Fibroblast of villous mesenchyme (primary cell): ENCODE data around the gene TPTE2. TPM values are rescaled to one million over a fixed set of nuclear protein-coding genes. Genes with fewer than 3 reads are reported as not detected.
"Not testable (repeated sequence)": the region's sequence is repeated elsewhere in the genome, so short reads cannot be mapped to it uniquely, and the experiment has no call there.

ENCODE experiments used
- DNase-seq: peaks from one replicate; pipeline ENCODE4 v3.0.0-alpha.2; 2010; ENCODE audit warnings: low read depth
- H3K4me3 ChIP-seq: 2 replicates; pipeline ENCODE4 v1.5.1; 2011; ENCODE audit warnings: low read depth, mild to moderate bottlenecking, low read length
- total RNA-seq: library from RNA; depleted of rRNA; stranded (reverse); fragments of >200 nt; gene quantifications from 2 replicates; pipeline ENCODE4 v1.2.3, GENCODE V29; 2012
- TF ChIP-seq, protein P1 (sequence below): IDR thresholded peaks from 2 replicates; pipeline ENCODE4 v1.5.1; 2012; ENCODE audit warnings: low read depth, mild to moderate bottlenecking, low read length; ENCODE audit not compliant: insufficient read depth

The TPTE2 gene
- under 0.01 TPM in 1 of 2 replicates, not detected in the other for total RNA-seq

DNA sequence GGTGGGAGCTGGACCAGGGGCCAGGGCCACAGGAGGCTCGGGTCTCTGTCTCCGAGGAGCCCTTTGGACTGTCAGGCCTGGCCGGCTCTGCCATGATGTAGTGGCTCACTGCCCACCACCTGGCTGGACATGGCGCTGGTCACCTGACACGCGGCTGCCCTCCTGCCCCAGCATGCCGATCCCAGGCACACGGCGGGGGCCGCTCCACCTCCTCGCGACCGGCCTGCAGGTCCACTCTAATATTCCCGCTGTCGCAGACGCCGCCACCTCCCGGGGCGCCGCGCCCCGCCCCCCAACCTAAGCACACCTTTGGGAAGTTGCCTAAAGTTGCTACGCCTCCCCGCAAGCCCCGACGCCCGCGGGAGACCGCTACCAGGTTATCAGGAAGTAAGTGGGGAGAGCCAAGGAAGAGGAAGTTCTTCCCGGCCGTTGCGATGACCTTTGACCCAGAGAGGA, at the start of gene TPTE2:
Gene TPTE2, minus strand, starts transcription at position 406 of the 456 bp plus-strand sequence. CDS start 58,298 bp downstream, outside the sequence.
- H3K4me3 ChIP-seq, DNase-seq: not testable (repeated sequence)

DNA sequence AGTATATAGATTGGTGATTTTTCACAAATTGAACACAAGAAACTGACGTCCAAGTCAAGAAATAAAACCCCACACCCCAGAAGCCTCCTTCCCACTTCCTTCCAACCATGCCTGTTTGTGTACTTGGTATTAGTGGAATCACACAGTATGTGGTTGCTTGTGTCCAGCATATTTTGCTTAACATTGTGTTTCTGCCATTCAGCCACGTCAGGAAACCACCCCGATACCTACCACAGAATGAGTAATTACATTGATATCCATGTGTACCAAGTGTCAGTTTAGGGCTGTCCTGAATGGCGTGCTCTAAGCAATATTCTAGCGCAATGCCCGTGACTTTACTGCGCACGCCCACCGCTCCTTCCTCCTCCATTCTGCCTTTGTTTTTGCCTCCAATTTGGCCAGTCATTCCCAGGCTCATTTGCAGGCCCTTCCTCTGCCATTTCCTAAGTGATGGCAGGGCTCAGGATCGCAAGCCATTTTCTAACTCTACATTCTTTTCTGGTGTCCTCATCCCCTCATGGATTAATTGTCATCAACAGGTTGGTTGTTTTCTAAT, 46.3 kb upstream of the TPTE2 start:
- TF ChIP-seq, protein P1, sequence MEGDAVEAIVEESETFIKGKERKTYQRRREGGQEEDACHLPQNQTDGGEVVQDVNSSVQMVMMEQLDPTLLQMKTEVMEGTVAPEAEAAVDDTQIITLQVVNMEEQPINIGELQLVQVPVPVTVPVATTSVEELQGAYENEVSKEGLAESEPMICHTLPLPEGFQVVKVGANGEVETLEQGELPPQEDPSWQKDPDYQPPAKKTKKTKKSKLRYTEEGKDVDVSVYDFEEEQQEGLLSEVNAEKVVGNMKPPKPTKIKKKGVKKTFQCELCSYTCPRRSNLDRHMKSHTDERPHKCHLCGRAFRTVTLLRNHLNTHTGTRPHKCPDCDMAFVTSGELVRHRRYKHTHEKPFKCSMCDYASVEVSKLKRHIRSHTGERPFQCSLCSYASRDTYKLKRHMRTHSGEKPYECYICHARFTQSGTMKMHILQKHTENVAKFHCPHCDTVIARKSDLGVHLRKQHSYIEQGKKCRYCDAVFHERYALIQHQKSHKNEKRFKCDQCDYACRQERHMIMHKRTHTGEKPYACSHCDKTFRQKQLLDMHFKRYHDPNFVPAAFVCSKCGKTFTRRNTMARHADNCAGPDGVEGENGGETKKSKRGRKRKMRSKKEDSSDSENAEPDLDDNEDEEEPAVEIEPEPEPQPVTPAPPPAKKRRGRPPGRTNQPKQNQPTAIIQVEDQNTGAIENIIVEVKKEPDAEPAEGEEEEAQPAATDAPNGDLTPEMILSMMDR: no peak
- no peak for DNase-seq

GRCh38 chr13:19606737-19607136, 45.4 kb upstream of the TPTE2 start:
- DNase-seq: no peak
- no peak overlapping the region for H3K4me3 ChIP-seq
- TF ChIP-seq, protein P1: no peak

More for the DNA sequence above, 46.3 kb upstream of the TPTE2 start:
- H3K4me3 ChIP-seq: no peak overlapping the region

DNA sequence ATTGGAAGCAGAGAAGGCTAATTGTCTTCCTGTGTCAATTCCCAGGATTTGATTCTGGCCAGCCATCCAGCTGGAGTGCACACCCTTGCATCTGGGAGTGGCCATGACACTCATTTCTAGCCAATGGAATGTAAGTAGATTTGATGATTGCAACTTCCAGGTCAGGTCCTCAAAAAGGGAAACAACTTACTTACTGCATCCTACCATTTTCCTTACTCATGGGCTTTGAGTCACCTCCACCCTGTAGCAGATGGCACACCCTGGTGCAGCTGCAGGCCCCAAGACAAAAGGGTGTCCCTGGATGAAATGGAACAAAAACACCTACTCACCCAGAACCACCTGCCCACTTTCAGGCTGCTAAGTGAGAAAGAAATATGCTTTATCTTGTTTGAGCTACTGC, 44.8 kb upstream of the TPTE2 start:
- TF ChIP-seq, protein P1: no peak
- DNase-seq: peak; percentile 22
- no peak overlapping the region for H3K4me3 ChIP-seq

GRCh38 chr13:19605161-19605955, 44.0 kb upstream of the TPTE2 start:
- TF ChIP-seq, protein P1: no peak
- H3K4me3 ChIP-seq: no peak overlapping the region
- DNase-seq: no peak

GRCh38 chr13:19604306-19604705, 43.0 kb upstream of the TPTE2 start:
- TF ChIP-seq, protein P1: no peak
- DNase-seq: no peak
- no peak overlapping the region for H3K4me3 ChIP-seq
